ENCODE measurements around the gene SETD3.
A peak's percentile ranks its signal among the peaks of the same experiment; 100 is the strongest.

SETD3 gene

DNA sequence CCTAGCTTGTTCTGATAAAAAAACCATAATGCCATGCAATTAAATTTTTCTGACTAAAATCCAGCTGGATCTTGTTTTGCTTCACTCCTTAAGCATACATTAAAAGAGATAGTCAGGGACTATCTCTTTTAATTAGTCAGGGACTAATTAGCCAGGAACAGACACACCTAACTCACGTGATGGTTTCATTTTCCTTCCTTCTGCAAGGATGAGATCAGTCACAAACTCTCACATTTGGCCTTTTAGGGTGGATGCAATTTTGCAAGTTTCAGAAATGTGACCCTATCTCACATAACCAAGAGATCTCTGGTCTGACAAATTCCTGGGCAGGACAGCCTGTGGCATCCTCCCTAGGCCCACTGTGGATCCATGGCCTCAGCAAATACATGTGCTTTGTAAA lies 62.4 kb downstream of the SETD3 start:
- DNase-seq = no peak

DNA sequence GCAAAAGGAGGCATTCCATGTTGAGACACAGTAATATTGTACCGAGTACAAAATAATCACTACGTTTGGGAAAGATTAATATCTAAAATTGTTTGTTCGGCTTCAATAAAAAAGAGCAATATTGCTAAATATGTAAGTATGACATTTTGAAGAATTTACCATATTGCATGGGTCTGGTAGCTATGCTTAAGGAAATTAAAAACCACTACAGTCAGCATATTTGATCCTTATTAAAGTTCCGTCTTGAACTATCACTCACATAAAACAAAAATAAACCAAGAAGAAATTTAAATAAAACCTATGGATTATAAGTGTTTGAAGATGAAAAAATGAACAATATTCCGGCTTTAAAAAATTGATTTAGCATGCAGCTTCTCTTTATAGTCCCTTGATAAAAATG lies 63.8 kb downstream of the SETD3 start:
- DNase-seq = no peak

DNA sequence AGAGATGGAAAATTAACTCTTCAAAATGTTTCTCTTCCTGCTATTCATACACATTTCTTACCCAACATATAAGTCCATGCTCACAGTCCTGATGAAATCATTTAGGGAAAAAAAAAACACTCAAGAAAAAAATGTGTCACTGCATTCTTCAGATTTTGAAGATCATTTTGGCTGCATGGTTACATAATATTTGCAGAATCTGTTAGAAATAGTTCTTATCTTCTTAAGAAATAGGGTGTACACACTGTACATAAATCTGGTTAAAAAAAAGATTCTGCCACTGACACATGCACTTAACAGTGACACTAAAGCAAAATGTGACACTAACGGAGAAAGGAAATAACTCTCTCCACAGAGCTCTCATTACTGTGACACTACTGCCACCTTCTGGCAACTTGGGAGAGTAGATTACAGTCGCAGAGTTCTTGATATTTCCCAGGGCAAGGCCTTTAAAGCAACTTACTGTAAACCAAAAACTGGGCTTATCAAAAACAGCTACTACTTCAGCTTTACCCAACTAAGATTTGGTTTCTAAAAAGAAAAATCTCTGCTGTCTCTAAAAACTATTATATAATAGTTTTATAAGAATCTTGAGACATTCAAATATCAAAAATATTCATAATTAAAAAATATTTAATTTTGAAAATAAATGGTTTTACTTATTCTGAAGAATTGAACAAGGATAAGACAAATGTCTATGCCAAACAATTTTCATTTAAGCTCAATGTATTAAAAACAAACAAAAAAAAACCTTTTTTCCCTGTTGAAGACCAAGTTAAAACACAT lies 65.0 kb downstream of the SETD3 start:
- DNase-seq = peak; percentile 75 to 85

DNA sequence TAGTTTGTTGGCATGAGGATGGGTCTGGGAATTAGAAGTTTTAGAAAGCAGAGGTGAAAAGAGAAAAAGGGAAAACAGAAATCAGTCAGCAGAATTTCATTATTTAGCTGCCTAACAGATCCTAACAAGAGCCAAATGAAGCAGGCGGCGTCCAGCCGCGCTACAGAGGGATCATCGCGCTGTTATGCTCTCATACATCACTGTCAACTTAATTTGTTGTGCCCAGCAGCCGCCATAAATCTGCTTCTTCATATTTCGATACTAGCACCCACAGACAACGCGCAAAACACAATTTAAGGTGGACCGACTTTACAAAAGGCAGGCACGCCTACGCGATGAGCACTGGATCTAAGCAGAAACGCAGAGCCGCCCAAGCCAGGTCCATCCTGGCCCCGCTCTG lies 66.7 kb downstream of the SETD3 start:
- no peak for DNase-seq

DNA sequence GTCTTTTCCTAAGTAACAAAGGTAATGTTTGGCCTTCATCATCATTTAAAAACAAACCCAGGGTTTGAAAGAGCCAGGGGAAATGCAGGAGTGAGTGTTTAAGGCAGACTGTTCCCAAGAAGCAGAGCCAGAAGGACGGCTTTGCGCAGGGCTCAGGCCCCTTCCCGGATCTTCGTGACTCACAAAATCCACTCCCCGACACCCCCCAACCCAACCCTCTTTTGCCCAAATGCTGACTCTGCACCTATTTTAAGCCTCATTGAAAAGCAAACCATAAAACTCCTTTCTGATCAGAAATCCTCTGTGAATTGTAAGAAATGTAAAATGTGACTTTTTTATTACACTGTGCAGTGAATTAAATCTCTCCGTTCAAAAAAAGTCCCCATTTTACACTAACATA lies 67.5 kb downstream of the SETD3 start:
- DNase-seq = no peak

DNA sequence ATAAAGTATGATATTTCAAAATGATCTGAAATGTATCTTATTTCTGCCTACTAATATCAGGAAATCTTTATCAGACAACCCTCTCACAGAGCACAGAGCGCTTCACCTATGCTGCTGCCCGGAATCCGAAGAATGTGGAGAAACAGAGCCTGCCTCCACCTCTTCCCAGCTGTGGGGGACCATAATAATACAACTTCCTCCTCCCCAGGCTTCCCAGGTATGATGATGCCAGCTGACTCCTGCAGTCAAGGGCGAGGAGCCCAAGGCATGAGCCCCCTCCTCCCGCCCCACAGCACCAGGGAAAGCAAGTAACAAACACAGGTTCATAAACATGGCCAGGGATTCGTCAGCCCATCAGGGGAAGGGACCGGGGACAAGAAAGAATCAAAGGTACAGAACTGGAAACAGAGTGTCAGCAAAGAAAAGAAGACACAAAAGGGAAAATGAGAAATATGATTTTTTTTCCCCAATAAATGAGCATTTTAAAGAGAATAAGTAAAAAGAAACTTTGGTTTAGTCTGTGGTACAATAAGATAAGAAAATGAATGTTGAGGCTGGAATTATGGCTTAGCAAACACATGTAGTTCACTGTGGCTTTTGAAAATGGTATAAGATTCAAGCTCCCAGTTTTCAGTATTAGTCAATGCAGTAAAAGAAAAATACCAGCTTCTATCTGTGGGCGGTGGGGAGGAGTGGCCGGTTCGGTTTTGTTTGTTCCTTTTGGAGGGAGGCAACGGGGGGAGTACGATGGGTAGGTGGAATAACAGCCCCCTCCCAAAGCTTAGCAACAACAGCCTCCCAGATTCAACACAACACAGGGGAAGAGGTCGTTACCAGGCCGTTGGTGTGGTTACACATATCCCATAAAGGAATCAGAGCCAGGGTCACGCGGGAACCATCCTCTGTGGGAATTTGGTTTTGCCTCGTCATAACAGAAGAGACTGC lies 68.3 kb downstream of the SETD3 start:
- DNase-seq = no peak

DNA sequence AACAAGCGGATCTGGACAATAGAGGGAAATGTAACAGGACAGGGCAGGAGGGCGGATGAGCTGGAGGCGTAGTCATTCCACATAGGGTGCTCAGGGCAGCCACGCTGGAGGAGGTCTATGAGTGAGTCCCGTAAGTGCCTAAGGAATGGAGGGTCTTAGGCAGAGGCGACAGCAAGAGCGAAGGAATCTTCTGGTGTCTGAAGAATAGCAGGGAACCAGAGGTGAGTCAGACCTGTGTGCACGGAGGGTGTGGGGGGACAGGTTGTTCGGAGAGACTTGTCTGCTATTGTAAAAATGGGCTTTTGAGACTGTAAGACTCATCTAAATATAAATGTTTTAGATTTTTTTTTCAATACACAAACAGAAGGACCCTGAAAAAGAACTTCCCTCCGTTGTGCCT lies 70.6 kb downstream of the SETD3 start:
- no peak for DNase-seq

DNA sequence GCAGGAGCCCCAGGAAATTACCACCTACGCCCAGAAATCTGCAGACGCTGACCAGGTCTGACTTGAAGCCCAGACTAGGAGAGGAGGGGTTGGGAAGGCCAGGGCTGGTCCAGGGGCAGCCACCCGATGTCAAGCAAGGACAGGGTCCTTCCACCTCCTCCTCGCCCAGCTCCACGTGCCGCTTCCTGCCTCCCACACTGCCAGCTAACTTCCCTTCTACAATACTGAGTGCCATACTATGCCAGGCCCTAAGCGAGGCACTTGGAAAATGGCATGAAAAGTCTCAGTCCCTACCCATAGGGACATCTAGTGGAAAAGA lies 71.7 kb downstream of the SETD3 start:
- no peak for DNase-seq

DNA sequence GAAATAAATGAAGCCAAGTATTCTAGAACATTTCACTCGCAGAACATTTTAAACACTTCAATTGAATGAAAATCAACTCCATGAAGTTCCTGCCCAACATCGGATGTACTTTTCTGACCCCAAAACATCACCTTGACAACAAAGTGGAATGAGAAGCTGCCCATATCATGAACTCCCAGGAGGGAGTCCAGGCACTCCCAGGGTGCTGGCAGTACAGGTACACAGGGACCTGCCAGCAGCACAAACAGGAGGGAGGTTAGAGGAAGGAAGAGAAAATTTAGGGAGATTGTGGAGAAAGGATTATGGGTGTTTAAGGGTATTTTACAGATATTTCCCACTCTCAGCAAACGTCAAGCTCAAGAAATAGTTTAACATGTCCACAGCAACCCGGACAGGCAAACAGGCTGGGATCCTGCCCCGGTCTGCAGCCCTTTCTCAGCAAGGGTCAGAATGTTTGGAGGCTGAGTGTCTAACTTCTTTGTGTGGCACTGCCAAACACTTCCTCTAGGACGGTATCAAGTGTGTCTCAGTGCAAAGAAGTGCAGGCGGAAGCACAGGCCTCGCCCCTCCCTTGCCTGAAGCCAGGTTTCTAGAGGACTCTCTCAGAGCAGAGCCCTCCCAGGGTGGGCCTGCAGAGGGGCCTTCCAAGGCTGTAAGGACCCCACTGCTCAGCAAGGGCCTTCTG lies 72.2 kb downstream of the SETD3 start:
- DNase-seq = no peak

DNA sequence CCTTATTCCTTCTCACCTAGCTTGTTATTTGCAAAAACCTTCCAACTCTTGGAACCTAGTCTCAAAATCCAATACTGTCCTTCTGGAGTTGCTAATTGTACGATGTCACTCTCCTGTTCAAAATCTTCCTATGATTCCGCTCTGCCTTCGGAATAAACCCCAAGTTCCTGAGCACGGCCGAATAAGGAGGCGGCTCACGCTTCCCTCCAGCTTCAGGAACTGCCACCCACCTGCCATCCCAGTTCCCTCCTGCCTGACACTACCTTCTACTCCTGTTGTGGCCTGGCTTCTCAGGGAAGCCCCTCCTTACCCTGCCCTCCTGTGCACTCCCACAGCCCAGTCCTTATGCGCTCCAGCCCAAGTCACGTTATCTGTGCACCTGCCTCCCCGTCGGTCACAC lies 73.2 kb downstream of the SETD3 start:
- no peak for DNase-seq

DNA sequence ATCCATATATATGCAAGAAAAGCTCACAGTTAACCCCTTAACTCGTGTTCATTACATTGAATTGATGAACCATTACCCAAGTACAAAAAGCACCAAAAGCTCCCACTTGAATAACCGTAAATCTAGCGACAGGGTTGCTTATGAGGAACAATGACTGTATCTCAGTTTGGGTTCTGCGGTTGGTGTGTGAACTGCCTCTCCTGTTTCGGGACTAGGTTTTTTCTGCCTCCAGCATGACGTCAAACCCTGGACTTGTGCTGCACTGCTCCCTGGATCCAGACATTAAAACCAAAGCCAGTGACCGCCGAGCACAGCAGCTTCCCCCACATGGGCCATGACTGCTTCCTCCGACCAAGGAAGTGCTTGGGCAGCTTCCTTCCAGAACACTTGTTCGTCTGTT lies 77.7 kb downstream of the SETD3 start:
- no peak for DNase-seq

DNA sequence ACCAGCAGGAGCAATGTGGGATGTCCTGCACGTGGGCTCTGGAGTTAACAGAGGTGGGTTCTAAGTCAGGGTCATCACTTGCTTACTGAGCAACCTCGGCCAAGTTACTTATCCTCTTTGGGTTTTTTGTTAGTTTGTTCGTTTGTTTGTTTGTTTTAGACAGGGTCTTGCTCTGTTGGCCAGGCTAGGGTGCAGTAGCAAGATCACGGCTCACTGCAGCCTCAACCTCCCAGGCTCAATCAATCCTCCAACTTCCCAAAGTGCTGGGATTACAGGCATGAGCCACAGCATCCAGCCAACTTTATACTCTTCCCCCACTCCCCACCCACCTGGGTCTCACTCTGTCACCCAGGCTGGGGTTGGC lies 78.4 kb downstream of the SETD3 start:
- no peak for DNase-seq

DNA sequence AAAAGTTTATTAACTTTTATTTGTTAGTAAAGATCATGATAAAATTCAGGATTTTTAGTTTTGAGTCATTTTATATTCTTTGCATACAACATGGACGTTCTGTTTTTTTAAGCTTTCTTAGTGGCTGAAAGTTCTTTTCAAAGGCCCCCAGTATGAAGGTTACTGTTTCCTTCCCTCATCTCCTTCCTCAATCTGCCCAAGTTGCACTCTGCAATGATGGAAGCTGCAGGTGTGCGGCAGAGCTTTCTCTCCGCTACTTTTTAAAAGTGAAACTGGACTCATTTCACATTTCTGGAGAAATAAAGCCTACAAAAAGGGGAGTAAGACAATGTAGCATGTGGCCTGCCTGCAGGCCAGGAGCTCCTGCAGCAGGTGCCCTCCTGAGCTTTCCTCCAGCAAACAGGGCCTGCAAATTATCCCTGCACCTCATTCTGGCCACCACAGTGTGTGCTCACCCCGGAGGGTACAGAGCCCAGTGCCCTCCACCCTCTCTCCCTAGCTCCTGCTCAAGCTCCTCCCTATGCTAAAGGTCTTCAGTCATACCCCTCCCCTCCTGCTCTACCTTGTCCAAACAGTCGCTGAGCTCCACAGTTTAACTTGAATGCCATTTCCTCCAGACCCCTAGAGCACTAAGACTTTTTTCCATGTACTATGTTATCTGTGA lies 78.9 kb downstream of the SETD3 start:
- no peak for DNase-seq

DNA sequence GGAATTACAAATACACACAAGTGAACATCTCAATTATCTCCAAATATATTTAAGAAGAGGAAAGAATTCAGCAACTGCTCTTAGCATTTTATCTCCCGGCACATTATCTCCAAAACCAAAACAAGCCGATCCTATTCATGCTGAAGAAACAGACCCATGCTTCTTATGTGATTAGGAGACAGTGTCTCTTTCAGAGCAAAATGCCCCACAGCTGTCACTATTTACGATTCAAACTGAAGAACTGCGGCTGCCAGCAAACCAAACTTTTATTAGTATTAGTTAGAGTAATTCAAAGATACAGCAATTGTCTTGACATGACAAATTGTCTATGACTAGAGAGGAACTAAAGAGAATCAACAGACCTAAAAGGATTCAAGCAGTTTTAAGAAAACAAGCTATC lies 79.4 kb downstream of the SETD3 start:
- no peak for DNase-seq

DNA sequence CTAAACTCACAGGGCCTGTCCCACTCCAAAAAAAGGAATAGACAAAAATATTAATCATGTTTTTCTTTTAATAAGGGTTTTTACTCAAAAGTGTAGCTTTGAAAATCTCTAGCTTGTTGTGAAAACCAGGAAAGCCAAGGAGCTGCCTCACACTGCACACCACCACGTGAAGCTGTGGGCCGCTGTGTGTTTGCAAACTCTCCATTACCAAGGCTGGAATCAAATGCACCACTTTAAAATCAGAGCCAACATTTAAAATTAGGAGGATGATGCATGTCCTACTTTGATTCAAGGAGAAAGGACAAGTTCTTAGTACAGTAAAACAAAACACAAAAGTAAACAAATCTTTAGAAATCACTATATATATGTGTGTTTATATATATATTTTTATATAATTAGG lies 83.0 kb downstream of the SETD3 start:
- DNase-seq = no peak

DNA sequence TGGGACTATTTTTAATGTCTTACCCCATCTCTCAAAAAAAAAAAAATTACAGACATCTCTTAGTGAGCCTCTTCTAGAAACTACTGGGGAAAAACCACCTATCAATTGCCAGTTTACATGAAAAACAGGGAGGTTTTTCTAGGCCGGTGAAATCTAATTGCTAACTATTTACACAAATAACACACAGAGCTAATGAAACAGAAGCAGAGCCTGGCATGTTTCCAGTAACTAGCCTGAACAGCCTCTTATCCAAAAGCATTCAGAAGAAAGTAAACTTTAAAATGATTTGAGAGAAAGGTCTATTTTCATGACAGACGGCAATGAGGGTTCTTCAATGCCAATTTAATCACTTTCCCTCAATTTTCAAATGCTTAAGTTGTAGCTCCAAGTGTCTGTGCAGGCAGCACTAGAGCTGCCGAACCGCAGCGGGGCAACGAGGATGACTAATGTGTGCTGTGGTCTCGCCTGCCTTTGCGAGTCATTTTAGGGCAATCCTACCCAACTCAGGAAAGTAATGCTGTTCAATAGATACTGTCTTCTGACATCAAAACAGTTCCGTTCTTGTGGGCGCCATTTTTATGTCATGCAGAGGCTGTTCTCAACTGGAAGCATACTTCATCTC lies 84.6 kb downstream of the SETD3 start:
- peak in 1 of 2 donors; percentile 32 for DNase-seq

DNA sequence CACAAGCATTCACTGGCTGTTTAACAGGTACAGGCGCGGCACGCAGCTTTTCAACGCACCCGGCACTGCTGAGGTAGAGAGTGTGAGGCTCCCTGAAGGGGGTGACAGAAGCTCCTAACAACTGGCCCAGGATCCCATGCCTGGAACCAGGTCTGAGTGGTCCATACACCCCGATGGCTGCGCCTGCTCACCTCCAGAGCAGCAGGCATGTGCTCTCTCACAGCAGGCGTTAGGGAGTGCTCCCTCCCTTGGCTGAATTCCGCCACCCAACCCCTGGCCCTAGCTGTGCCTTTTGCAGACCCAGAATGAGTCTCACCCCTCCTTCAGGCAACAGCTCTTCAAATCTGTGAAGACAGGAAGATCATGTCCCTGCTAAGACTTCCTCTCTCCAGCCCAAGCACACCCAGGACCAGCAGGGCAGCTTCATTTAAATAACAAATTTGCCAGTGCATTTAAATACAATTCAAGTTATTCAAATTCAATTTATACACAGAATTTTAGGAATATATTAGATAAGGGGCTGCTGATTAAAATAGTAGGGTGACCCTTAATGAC lies 86.0 kb downstream of the SETD3 start:
- no peak for DNase-seq

DNA sequence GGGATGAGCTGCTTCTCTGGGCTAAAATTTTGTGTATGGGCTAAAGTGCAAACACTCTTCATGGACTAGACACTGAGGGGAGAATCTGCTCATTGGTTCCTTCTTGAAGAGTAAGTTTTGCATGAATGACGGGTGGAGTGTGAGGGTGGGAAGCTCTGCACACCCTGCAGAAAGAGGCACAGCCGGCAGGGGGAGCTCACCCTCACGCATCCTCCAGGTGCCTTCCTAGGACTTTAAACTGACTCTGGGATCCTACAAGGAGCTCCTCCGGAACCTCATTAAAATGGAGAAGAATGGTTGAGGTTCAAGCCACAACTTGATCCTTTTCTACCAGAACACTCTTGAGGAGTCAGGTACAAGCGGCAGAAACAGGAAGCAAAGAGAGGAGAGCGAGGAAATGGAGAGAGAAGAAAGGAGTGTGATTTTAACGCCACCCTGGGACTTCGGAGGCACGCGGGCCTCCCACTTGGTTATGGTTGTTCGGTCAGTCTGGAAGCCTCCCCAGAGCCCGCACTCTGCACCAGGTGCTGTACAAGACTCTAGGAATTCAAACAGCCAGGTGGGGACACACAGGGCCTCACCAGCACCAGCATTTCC lies 87.5 kb downstream of the SETD3 start:
- peak in 1 of 2 donors; percentile 15 for DNase-seq

DNA sequence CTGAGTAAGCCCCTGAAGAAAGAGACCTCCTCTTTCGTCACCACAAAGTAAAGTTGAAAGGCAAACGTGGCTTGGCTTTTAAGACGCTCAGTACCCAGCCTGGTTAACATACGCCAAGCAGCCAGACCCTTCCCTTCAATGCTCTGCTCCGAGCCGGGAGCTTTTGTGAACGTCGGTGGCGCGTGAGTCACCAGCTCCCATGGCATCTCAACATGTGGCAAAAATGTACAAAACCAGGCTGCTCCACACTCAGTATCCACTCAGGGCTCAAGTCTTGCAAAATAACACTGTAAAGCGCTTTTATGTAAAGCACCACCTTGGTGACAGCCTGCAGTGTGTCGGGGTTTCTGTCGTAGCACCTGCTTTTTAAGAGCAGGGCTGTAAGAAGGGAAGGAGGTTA lies 89.0 kb downstream of the SETD3 start:
- DNase-seq = no peak

DNA sequence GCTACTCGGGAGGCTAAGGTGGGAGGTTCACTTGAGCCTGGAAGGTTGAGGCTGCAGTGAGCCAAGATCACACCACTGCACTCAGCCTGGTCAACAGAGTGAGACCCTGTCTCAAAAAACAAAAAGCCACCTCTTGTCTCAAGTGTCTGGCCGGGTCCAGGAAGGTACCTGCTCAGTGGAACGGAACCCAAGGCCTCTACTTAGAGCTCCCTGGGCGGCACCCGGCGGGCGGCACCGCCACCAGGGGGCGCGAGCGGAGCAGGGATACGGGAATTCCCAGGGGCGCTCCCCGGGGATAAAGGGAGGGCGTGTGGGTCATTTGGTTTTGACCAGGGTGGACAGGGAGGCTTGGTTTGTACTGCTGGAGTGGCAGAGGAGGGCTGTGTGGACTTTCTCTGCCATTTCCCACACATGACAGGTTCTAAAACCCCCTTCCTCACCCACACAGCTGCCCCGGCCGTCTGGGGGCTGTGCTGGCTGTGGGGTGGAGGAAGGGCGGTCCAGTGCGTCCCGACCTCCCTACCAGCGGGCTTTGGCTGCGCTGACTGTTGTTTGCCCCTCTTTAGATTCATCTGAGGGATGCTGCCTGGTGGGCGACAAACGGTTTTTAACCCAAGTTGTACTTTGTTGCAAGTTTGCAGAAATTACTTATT lies 91.4 kb downstream of the SETD3 start:
- DNase-seq = peak in 1 of 2 donors; percentile 22

DNA sequence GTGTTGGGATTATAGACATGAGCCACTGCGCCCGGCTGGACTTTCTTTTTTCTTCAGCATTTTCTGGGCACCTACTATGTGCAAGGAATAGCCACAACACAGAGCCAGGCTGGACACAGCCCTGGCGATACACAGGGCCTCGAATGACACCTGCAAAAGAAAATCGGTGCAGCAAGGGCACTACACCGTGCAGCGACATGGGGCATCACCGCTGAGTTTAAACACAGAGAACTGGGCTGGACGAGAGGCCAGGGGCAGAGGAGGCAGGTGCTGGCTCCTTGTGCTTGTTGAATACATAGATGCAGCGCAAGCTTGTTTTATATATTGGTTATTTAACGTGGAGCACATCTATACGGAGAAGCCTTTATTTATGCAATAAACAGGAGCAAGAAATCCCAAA lies 92.4 kb downstream of the SETD3 start:
- no peak for DNase-seq

Measured in CD4-positive, alpha-beta T cell treated with Interleukin-4 for 1 hour (primary cell).